Measurements from ENCODE around the gene GRK5. TPM values are rescaled to one million over a fixed set of nuclear protein-coding genes. Genes with fewer than 3 reads are reported as not detected.
A peak's percentile ranks its signal among the peaks of the same experiment; 100 is the strongest.

Gene GRK5
- total RNA-seq, 4 donors from 2014 or later = 9.2 to 27.3 (median 15.0) TPM

DNA sequence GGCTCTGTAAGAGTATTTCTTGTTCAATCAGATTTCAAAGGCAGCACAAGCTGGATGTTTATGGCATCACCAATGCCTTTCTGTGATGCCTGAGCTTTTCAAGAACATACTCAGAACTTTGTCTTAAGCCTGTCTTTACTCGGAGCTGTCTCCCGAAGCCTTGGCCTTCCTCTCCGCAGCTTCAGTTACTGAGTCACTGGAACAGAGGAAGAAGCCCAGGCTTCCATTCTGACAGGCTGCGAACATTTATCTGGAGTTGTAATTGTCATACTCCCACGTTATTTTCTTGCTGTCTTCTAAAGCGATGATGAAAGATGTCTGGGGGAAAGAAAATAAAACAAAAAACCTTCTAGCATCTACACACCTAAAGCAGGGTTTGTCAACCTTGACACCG is 43.9 kb downstream of the GRK5 start:
- intact Hi-C loops (cut with DNase I) = no loop called here
- no peaks in the 10 kb centered on the region for H3K27me3 ChIP-seq
- peak overlapping the region in 2 of 3 donors; percentile 20 to 35 for H3K27ac ChIP-seq
- H3K4me3 ChIP-seq (replicated peaks in 1 of 3) = no peak overlapping the region
- DNase-seq = no peak
- TF ChIP-seq POLR2A (IDR thresholded peaks at IDR 0.05) = no peak
- TF ChIP-seq, protein P1, sequence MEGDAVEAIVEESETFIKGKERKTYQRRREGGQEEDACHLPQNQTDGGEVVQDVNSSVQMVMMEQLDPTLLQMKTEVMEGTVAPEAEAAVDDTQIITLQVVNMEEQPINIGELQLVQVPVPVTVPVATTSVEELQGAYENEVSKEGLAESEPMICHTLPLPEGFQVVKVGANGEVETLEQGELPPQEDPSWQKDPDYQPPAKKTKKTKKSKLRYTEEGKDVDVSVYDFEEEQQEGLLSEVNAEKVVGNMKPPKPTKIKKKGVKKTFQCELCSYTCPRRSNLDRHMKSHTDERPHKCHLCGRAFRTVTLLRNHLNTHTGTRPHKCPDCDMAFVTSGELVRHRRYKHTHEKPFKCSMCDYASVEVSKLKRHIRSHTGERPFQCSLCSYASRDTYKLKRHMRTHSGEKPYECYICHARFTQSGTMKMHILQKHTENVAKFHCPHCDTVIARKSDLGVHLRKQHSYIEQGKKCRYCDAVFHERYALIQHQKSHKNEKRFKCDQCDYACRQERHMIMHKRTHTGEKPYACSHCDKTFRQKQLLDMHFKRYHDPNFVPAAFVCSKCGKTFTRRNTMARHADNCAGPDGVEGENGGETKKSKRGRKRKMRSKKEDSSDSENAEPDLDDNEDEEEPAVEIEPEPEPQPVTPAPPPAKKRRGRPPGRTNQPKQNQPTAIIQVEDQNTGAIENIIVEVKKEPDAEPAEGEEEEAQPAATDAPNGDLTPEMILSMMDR (IDR thresholded peaks at IDR 0.05) = no peak
- peaks cover 18 to 56% of the 10 kb centered on the region in 2 donors for H3K4me1 ChIP-seq
- 69 to 79% methylated on average over 7 of the region's 7 CpGs for WGBS, 2 donors
- H3K9me3 ChIP-seq = no peaks in the 10 kb centered on the region
- H3K36me3 ChIP-seq = no peaks in the 10 kb centered on the region

DNA sequence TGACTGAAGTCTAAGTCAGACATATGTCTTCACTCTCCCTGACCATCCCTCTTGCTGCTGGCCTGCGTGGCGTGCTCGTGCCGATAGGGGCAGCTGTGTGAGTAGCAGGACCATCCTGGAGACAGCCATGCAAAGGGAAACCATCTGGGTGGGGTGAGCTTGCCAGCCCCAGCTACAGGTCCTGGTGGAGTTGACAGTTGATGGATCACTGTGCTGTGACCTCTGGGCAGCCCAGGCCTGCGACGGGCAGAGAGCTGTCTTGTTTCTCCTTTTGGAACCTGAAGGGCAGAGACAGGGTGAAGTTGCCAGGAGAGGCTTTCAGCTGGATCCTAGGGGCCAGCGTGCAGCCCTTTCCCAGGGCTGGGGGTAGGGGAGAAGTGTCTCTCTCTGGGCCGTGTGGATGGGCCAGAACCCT is 44.7 kb downstream of the GRK5 start:
- peaks cover 18 to 49% of the 10 kb centered on the region in 2 donors for H3K4me1 ChIP-seq
- DNase-seq = no peak
- WGBS, 2 donors = 90 to 91% methylated on average over 6 of the region's 8 CpGs
- no peak overlapping the region for H3K4me3 ChIP-seq (replicated peaks in 1 of 3)
- no peaks in the 10 kb centered on the region for H3K27me3 ChIP-seq
- H3K9me3 ChIP-seq = no peaks in the 10 kb centered on the region
- no peaks in the 10 kb centered on the region for H3K36me3 ChIP-seq
- intact Hi-C loops (cut with DNase I) = no loop called here
- peak overlapping the region in 2 of 3 donors; percentile 35 to 61 for H3K27ac ChIP-seq
- TF ChIP-seq, protein P1 (IDR thresholded peaks at IDR 0.05) = no peak
- TF ChIP-seq POLR2A (IDR thresholded peaks at IDR 0.05) = no peak

DNA sequence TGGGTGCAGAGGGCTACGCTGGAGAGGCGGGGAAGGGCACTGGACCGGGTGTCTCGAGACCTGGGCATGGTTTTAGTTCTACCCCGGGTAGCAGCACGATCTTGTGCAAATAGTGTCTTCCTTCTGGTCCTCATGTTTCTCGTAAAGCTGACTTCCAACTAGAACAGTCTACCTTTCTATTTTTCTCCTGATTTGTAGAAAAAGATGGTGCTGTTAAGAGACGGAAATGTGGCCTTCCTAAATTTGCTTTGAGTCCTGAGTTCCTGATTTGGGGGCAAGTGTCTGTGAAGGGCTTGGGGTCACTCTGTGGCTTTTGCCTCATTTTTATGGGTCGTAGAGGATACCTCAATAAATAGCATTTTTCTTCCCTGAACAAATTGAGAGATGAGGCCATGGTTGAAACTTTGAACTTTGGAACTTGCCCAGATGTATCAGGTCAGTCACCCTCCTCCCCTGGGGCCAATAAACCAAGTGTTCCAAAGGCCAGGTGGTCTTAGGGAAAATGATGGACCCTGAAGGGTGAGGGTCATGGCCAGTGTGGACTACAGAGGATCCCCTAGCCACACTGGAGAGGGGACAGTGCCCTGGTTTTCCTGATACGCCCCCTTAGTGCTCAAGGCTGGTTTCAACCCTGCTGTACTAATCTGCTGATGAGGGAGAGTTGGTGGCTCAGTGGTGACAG is 45.2 kb downstream of the GRK5 start:
- 88 to 93% methylated on average over 10 of the region's 10 CpGs for WGBS, 2 donors
- Histone ChIP-seq H3K36me3 (no peaks in the 10 kb centered on the region), H3K9me3 (no peaks in the 10 kb centered on the region), H3K4me1 (peaks cover 13 to 46% of the 10 kb centered on the region in 2 donors), H3K4me3 (replicated peaks in 1 of 3) (no peak overlapping the region), H3K27me3 (no peaks in the 10 kb centered on the region), H3K27ac (peak overlapping the region; percentile 41 to 80 (median 61))
- intact Hi-C loops (cut with DNase I) = no loop called here
- TF ChIP-seq POLR2A (IDR thresholded peaks at IDR 0.05) = no peak
- TF ChIP-seq, protein P1 (IDR thresholded peaks at IDR 0.05) = no peak
- DNase-seq = no peak

DNA sequence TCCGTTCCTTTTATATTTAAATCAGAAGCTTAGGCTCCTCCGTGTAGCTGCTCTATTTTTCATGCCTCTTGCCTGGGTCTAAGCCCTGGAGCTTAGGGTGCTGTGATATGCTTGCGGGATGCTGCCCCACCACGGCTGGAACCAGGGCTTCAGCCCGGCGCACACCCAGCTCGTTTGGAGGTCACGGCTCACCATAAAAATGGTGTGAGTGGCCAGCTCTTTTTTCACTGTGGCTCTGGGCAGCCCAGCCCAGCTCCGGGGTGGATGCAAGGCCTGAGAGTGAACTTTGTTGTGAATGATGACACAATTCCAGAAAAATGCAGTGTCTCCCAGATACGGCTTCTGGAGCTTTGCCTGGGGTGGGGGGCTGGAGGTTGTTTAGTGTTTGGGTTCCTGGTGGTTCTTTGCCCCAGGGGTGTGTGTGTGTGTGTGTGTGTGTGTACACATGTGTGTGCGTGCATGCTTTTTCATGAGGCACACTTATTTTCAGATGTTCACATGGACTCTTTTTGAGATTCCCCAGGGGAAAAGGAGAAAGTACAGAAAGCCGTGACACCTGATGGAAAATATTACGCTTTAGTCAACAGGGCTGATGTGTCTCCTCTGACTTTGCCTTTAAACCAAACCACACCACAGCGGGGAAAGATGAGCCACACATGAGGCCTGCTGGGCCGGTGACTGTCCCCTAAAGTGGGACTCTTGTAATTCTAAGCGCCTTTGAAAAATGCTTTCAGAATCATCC is 46.2 kb downstream of the GRK5 start:
- no peaks in the 10 kb centered on the region for H3K9me3 ChIP-seq
- H3K4me1 ChIP-seq = peaks cover 9 to 50% of the 10 kb centered on the region in 2 donors
- intact Hi-C loops (cut with DNase I) = no loop called here

More for the DNA sequence above, 46.2 kb downstream of the GRK5 start:
- Histone ChIP-seq H3K27me3 (no peaks in the 10 kb centered on the region), H3K27ac (peak overlapping the region; percentile 41 to 80 (median 61)), H3K36me3 (no peaks in the 10 kb centered on the region), H3K4me3 (replicated peaks in 1 of 3) (no peak overlapping the region)
- 70 to 83% methylated on average over 15 to 16 of the region's 16 CpGs for WGBS, 2 donors
- peak in 1 of 2 donors; percentile 21 for DNase-seq
- TF ChIP-seq, protein P1 (IDR thresholded peaks at IDR 0.05) = no peak
- no peak for TF ChIP-seq POLR2A (IDR thresholded peaks at IDR 0.05)

Data from thyroid gland (tissue), 4 donors.